ENCODE measurements around the gene CEP295NL.
"Not testable (repeated sequence)": the region's sequence is repeated elsewhere in the genome, so short reads cannot be mapped to it uniquely, and the experiment has no call there.

Gene CEP295NL

GRCh38 chr17:78870621-78871020 lies 32.4 kb downstream of the CEP295NL start:
- peak in 3 of 56 donors; percentile 16 to 44 (median 23) for DNase-seq

- no peak for DNase-seq
Observed at GRCh38 chr17:78868391-78868790, 34.6 kb downstream of the CEP295NL start.

GRCh38 chr17:78867046-78867445 lies 36.0 kb downstream of the CEP295NL start:
- not testable (repeated sequence) for DNase-seq

- DNase-seq: peak in 51 of 56 donors; percentile 12 to 91 (median 71)
Observed at GRCh38 chr17:78865682-78866390, 37.2 kb downstream of the CEP295NL start.

- DNase-seq: no peak
Observed at GRCh38 chr17:78864117-78864516, 38.9 kb downstream of the CEP295NL start.

GRCh38 chr17:78862073-78863023 lies 40.7 kb downstream of the CEP295NL start:
- DNase-seq: peak in 9 of 56 donors; percentile 15 to 88 (median 50)

GRCh38 chr17:78861229-78861628 lies 41.8 kb downstream of the CEP295NL start:
- DNase-seq: no peak

- DNase-seq: no peak
Observed at GRCh38 chr17:78859051-78859450, 44.0 kb downstream of the CEP295NL start.

GRCh38 chr17:78857266-78857665 lies 45.7 kb downstream of the CEP295NL start:
- DNase-seq: no peak

- no peak for DNase-seq
Observed at GRCh38 chr17:78855561-78856165, 47.3 kb downstream of the CEP295NL start.

GRCh38 chr17:78854508-78854907 lies 48.5 kb downstream of the CEP295NL start:
- DNase-seq: no peak

GRCh38 chr17:78853926-78854394 lies 49.0 kb downstream of the CEP295NL start:
- DNase-seq: no peak

- DNase-seq: peak in 1 of 56 donors; percentile 11
Observed at GRCh38 chr17:78852709-78853121, 50.3 kb downstream of the CEP295NL start.

- DNase-seq: no peak
Observed at GRCh38 chr17:78849026-78849425, 54.0 kb downstream of the CEP295NL start.

- DNase-seq: no peak
Observed at GRCh38 chr17:78847052-78847451, 55.9 kb downstream of the CEP295NL start.

- peak in 27 of 56 donors; percentile 5 to 60 (median 28) for DNase-seq
Observed at GRCh38 chr17:78844301-78845005, 58.5 kb downstream of the CEP295NL start.

GRCh38 chr17:78842881-78843565 lies 60.0 kb downstream of the CEP295NL start:
- peak in 1 of 56 donors; percentile 8 for DNase-seq

GRCh38 chr17:78840780-78841611 lies 62.0 kb downstream of the CEP295NL start, which contains the start of gene USP36:
USP36 (minus strand) TSS chr17:78840814; CDS start chr17:78836363, 4,451 bp downstream.
- DNase-seq: peak; percentile 90 to 100 (median 99)

Measured in nucleus accumbens (tissue), 56 donors.